ENCODE data around the gene UQCR11.

DNA sequence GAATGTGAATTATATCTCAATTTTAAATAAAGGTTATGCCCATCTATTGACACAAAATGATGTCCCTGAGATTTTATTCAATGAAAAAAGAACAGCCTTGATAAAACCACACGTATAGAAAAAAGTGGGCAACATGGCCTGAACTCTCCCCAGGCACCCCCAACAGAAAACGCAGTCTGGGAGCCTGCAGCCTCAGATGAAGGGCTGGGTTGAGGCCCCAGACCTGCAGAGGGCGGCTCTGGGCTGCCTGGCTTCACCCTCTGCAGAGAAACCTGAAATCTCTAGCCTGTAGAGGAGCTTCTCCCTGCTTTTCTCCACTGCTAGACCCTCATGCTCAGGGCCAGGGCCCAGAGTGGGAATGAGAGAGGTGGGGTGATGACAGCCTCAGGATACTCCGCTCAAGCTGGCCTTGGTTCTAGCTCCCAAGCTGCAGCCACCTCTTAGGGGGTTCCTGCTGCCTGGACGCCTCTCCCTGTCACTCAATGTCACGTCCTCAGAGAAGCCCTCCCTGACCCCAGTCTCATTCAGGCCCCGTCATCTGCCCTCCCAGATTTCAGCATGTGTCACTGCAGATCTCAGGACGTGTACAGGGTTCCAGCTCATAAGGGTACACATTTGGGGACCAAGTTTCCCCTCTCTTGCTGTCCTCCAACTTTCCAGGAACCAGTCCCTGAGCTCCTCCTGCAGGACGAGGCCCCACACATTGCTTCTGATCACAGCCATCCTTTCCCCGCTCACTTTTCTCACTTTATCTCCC is 14.4 kb downstream of the UQCR11 start:
- TF ChIP-seq, protein P1, sequence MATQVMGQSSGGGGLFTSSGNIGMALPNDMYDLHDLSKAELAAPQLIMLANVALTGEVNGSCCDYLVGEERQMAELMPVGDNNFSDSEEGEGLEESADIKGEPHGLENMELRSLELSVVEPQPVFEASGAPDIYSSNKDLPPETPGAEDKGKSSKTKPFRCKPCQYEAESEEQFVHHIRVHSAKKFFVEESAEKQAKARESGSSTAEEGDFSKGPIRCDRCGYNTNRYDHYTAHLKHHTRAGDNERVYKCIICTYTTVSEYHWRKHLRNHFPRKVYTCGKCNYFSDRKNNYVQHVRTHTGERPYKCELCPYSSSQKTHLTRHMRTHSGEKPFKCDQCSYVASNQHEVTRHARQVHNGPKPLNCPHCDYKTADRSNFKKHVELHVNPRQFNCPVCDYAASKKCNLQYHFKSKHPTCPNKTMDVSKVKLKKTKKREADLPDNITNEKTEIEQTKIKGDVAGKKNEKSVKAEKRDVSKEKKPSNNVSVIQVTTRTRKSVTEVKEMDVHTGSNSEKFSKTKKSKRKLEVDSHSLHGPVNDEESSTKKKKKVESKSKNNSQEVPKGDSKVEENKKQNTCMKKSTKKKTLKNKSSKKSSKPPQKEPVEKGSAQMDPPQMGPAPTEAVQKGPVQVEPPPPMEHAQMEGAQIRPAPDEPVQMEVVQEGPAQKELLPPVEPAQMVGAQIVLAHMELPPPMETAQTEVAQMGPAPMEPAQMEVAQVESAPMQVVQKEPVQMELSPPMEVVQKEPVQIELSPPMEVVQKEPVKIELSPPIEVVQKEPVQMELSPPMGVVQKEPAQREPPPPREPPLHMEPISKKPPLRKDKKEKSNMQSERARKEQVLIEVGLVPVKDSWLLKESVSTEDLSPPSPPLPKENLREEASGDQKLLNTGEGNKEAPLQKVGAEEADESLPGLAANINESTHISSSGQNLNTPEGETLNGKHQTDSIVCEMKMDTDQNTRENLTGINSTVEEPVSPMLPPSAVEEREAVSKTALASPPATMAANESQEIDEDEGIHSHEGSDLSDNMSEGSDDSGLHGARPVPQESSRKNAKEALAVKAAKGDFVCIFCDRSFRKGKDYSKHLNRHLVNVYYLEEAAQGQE (IDR thresholded peaks at IDR 0.05; ENCODE audit: low read depth) = no peak
- no peak for TF ChIP-seq EGR1 (IDR thresholded peaks at IDR 0.05)
- no peak for TF ChIP-seq EP300 (IDR thresholded peaks at IDR 0.05; ENCODE audit: borderline replicate concordance)
